HCT116 (cell line): ENCODE data around the gene IGFBP6.

Experiments used
- ATF3 ChIP-seq: IDR thresholded peaks from 2 replicates; pipeline ENCODE4 v1.6.1; 2012
- CTCF ChIP-seq, 3 experiments: fragments of 200-600 bp in 1 of 3; sonication (generic) in 1 of 3; IDR thresholded peaks in 2 of 3; conservative IDR thresholded peaks in 1 of 3; 2 replicates each; pipeline ENCODE4 v1.5.1; 2012 to 2017; ENCODE audit warnings: low read depth in 2 of 3, low read length in 2 of 3, antibody characterized with exemption in 1 of 3, borderline replicate concordance in 1 of 3, control low read depth in 1 of 3, mild to moderate bottlenecking in 1 of 3, mixed read lengths in 1 of 3, mixed run types in 1 of 3, moderate library complexity in 1 of 3; ENCODE audit not compliant: insufficient read depth in 1 of 3
- EZH2 ChIP-seq: fragments of 200-600 bp; sonication (generic); IDR thresholded peaks from 2 replicates; pipeline ENCODE4 v1.6.1; 2017; ENCODE audit warnings: antibody characterized with exemption, mixed run types
- EZH2phosphoT487 ChIP-seq: fragments of 200-600 bp; IDR thresholded peaks from 2 replicates; pipeline ENCODE4 v1.6.1; 2018; ENCODE audit warnings: antibody characterized with exemption, borderline replicate concordance
- JUND ChIP-seq: IDR thresholded peaks from 2 replicates; pipeline ENCODE4 v1.6.1; 2012
- POLR2A ChIP-seq: IDR thresholded peaks from 2 replicates; pipeline ENCODE4 v1.7.0; 2011; ENCODE audit warnings: borderline replicate concordance; ENCODE audit not compliant: insufficient read depth, insufficient read length; ENCODE audit errors: extremely low read depth
- POLR2AphosphoS5 ChIP-seq: IDR thresholded peaks from 2 replicates; pipeline ENCODE4 v1.6.1; 2011; ENCODE audit warnings: mild to moderate bottlenecking, low read depth, low read length, moderate library complexity
- RAD21 ChIP-seq: IDR thresholded peaks from 2 replicates; pipeline ENCODE4 v1.6.1; 2012; ENCODE audit warnings: low read depth, mild to moderate bottlenecking
- REST ChIP-seq: IDR thresholded peaks from 2 replicates; pipeline ENCODE4 v1.6.1; 2012; ENCODE audit warnings: low read depth
- YY1 ChIP-seq: IDR thresholded peaks from 2 replicates; pipeline ENCODE4 v1.6.1; 2011; ENCODE audit warnings: low read length, low read depth, moderate library complexity, mild to moderate bottlenecking; ENCODE audit not compliant: insufficient replicate concordance; ENCODE audit errors: extremely low read depth
- ZBTB33 ChIP-seq: IDR thresholded peaks from 2 replicates; pipeline ENCODE4 v1.6.1; 2011; ENCODE audit warnings: mild to moderate bottlenecking, low read length, moderate library complexity; ENCODE audit not compliant: insufficient replicate concordance; ENCODE audit errors: extremely low read depth
- ZFX ChIP-seq: fragments of 450-650 bp; IDR thresholded peaks from 2 replicates; pipeline ENCODE4 v1.6.1; 2017
- TF ChIP-seq, protein P1 (sequence below): IDR thresholded peaks from 2 replicates; pipeline ENCODE4 v1.6.1; 2012

DNA sequence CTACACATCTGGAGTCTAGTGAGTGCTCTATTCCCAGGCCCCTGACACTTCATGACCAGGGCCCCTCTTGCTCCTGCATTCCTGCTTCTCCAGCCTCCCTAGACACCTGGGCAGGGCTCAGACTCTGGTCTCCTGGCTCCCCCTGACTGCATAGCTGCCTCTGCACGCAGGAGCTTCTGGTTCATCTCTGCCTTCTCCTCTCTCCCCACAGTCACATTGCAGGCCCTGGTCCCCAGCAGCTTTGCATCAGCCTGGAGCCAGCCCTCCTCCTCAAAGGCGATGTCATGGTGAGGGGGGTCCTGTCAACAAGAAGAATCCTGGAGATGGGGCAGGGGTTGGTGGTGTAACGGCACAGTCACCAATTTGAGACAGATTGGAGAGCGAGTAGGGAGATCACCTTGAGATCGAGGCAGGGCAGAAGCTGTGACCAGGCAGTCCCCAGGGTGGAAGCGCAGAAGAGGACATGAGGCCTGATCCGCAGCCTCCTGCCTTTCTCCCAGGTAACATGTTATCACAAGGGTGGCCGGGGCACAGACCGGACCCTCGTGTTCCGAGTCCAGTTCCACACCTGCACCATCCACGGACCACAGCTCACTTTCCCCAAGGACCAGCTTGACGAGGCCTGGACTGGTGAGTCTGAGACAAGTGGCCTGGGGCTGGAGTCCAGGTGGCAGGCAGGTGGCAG lies 39.5 kb upstream of the IGFBP6 start:
- TF ChIP-seq POLR2A (no peak), REST (no peak), CTCF (IDR thresholded peaks at IDR 0.05 in 2 of 3, conservative IDR thresholded peaks at IDR 0.05 in 1 of 3; ENCODE audit: borderline replicate concordance in 1 of 3, insufficient read depth in 1 of 3, low read depth in 2 of 3, low read length in 2 of 3) (no peak), EZH2 (no peak), YY1 (no peak), RAD21 (no peak), EZH2phosphoT487 (no peak), JUND (no peak), ATF3 (no peak), POLR2AphosphoS5 (no peak), ZBTB33 (no peak), ZFX (no peak)
- TF ChIP-seq, protein P1, sequence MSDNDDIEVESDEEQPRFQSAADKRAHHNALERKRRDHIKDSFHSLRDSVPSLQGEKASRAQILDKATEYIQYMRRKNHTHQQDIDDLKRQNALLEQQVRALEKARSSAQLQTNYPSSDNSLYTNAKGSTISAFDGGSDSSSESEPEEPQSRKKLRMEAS: no peak
